Nephron (organoid): ENCODE measurements around the gene TRAPPC6A.

Experiments
- H3K27ac Mint-ChIP-seq, 3 experiments: 2 replicates each; pipeline ENCODE4 v1.8.0; 2020; ENCODE audit warnings: mixed read lengths in 3 of 3, mild to moderate bottlenecking in 2 of 3, moderate library complexity in 1 of 3
- H3K27me3 Mint-ChIP-seq: 2 replicates; pipeline ENCODE4 v1.8.0; 2021; ENCODE audit warnings: low read depth, mild to moderate bottlenecking, moderate library complexity, mixed read lengths
- H3K36me3 Mint-ChIP-seq: 2 replicates; pipeline ENCODE4 v1.8.0; 2020; ENCODE audit warnings: low read depth, mixed read lengths
- H3K4me1 Mint-ChIP-seq: 2 replicates; pipeline ENCODE4 v1.8.0; 2020; ENCODE audit warnings: mixed read lengths
- H3K4me3 Mint-ChIP-seq, 3 experiments: 2 replicates each; pipeline ENCODE4 v1.8.0; 2020; ENCODE audit warnings: mild to moderate bottlenecking in 3 of 3, mixed read lengths in 3 of 3, moderate library complexity in 2 of 3
- H3K9me3 Mint-ChIP-seq: 2 replicates; pipeline ENCODE4 v1.8.0; 2020; ENCODE audit warnings: mixed read lengths
- TF ChIP-seq, protein P1 (sequence below), 3 experiments: fragments of 200-600 bp; sonication (generic); IDR thresholded peaks; one replicate each; pipeline ENCODE4 v1.5.0; 2021; ENCODE audit warnings: antibody characterized with exemption in 3 of 3; ENCODE audit not compliant: unreplicated experiment in 3 of 3

Gene TRAPPC6A

GRCh38 chr19:45118106-45118505 is 59.9 kb downstream of the TRAPPC6A start:
- Mint-ChIP-seq H3K9me3 (no peaks in the 10 kb centered on the region), H3K27me3 (no peaks in the 10 kb centered on the region), H3K27ac (peak overlapping the region in 1 of 3 experiments; percentile 49)

GRCh38 chr19:45117671-45118070 is 60.4 kb downstream of the TRAPPC6A start:
- Mint-ChIP-seq H3K27ac (peak overlapping the region in 1 of 3 experiments; percentile 49), H3K9me3 (no peaks in the 10 kb centered on the region), H3K27me3 (no peaks in the 10 kb centered on the region), H3K36me3 (no peaks in the 10 kb centered on the region), H3K4me1 (peaks cover 49% of the 10 kb centered on the region), H3K4me3 (no peak overlapping the region)
- TF ChIP-seq, protein P1, sequence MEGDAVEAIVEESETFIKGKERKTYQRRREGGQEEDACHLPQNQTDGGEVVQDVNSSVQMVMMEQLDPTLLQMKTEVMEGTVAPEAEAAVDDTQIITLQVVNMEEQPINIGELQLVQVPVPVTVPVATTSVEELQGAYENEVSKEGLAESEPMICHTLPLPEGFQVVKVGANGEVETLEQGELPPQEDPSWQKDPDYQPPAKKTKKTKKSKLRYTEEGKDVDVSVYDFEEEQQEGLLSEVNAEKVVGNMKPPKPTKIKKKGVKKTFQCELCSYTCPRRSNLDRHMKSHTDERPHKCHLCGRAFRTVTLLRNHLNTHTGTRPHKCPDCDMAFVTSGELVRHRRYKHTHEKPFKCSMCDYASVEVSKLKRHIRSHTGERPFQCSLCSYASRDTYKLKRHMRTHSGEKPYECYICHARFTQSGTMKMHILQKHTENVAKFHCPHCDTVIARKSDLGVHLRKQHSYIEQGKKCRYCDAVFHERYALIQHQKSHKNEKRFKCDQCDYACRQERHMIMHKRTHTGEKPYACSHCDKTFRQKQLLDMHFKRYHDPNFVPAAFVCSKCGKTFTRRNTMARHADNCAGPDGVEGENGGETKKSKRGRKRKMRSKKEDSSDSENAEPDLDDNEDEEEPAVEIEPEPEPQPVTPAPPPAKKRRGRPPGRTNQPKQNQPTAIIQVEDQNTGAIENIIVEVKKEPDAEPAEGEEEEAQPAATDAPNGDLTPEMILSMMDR (IDR thresholded peaks at IDR 0.05; ENCODE audit: unreplicated experiment in 3 of 3), result no peak

More at GRCh38 chr19:45118106-45118505, 59.9 kb downstream of the TRAPPC6A start:
- no peaks in the 10 kb centered on the region for H3K36me3 Mint-ChIP-seq
- no peak overlapping the region for H3K4me3 Mint-ChIP-seq
- H3K4me1 Mint-ChIP-seq, result peaks cover 50% of the 10 kb centered on the region
- TF ChIP-seq, protein P1 (IDR thresholded peaks at IDR 0.05; ENCODE audit: unreplicated experiment in 3 of 3), result no peak

DNA sequence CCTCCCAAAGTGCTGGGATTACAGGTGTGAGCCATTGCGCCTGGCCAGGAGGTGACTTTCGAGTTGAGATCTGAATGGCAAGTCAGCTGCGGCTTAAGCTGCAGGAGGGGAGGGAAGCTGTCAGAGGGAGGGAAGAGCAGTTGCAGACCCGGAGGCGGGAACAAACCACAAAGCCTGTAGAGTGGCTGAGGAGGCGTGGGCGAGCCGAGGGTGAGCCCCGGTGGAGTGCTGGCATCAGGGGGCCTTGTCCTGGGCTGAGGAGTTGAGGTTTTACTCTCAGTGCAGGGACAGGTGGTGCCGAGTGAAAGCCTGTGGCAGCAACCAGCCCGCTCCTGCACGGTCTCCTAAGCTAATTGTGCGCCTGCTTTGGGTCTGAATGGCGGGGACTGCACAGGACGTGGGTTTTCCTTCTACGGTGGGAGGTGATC is 60.9 kb downstream of the TRAPPC6A start:
- Mint-ChIP-seq H3K27me3 (no peaks in the 10 kb centered on the region), H3K4me3 (no peak overlapping the region), H3K36me3 (no peaks in the 10 kb centered on the region), H3K4me1 (peaks cover 44% of the 10 kb centered on the region), H3K27ac (no peak overlapping the region), H3K9me3 (no peaks in the 10 kb centered on the region)
- TF ChIP-seq, protein P1 (IDR thresholded peaks at IDR 0.05; ENCODE audit: unreplicated experiment in 3 of 3), result no peak

GRCh38 chr19:45115809-45116615 is 62.0 kb downstream of the TRAPPC6A start:
- no peaks in the 10 kb centered on the region for H3K36me3 Mint-ChIP-seq
- TF ChIP-seq, protein P1 (IDR thresholded peaks at IDR 0.05; ENCODE audit: unreplicated experiment in 3 of 3), result no peak
- H3K4me1 Mint-ChIP-seq, result peaks cover 36% of the 10 kb centered on the region
- H3K4me3 Mint-ChIP-seq, result no peak overlapping the region
- no peak overlapping the region for H3K27ac Mint-ChIP-seq
- no peaks in the 10 kb centered on the region for H3K27me3 Mint-ChIP-seq
- no peaks in the 10 kb centered on the region for H3K9me3 Mint-ChIP-seq

GRCh38 chr19:45114116-45114515 is 63.9 kb downstream of the TRAPPC6A start:
- H3K27ac Mint-ChIP-seq, result peak overlapping the region in 1 of 3 experiments; percentile 54
- H3K9me3 Mint-ChIP-seq, result no peaks in the 10 kb centered on the region
- H3K4me1 Mint-ChIP-seq, result peaks cover 32% of the 10 kb centered on the region
- TF ChIP-seq, protein P1 (IDR thresholded peaks at IDR 0.05; ENCODE audit: unreplicated experiment in 3 of 3), result no peak
- H3K4me3 Mint-ChIP-seq, result no peak overlapping the region
- H3K27me3 Mint-ChIP-seq, result no peaks in the 10 kb centered on the region
- H3K36me3 Mint-ChIP-seq, result no peaks in the 10 kb centered on the region

GRCh38 chr19:45113628-45114027 is 64.4 kb downstream of the TRAPPC6A start:
- TF ChIP-seq, protein P1 (IDR thresholded peaks at IDR 0.05; ENCODE audit: unreplicated experiment in 3 of 3), result no peak
- Mint-ChIP-seq H3K9me3 (no peaks in the 10 kb centered on the region), H3K27me3 (no peaks in the 10 kb centered on the region), H3K4me1 (peaks cover 32% of the 10 kb centered on the region), H3K36me3 (no peaks in the 10 kb centered on the region), H3K27ac (peak overlapping the region in 1 of 3 experiments; percentile 54), H3K4me3 (no peak overlapping the region)
